ENCODE results near the gene PSME3IP1. TPM values are rescaled to one million over a fixed set of nuclear protein-coding genes. Genes with fewer than 3 reads are reported as not detected.

The PSME3IP1 gene
- total RNA-seq, 2 donors from 2014 or later: 56.0 to 56.1 TPM

GRCh38 chr16:57133031-57133430 is 52.8 kb downstream of the PSME3IP1 start:
- intact Hi-C loops (cut with DNase I): no loop called here
- DNase-seq (ENCODE audit: low spot score): no peak

DNA sequence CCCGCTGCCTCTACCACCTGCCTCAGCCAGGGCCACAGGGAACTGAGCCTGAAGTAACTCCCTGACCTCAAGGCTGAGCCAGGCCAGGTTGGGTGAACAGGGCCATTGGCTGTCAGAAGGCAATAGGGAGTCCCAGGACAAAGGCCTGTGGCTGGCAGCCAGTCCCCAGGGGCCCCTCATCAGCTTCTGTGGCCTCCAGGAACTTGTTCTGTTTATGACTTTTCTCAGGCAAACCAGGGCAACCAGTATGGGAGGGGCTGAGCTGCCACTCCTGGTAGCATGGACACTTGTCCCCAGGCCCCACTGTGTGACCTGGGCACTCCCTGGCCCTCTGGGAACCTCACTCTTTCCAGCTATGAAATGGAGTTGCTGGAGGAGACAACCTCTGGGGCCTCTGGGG is 53.4 kb downstream of the PSME3IP1 start:
- no peak for DNase-seq (ENCODE audit: low spot score)
- intact Hi-C loops (cut with DNase I): no loop called here

- DNase-seq (ENCODE audit: low spot score): no peak
- intact Hi-C loops (cut with DNase I): no loop called here
Measured at GRCh38 chr16:57131351-57131970, 54.4 kb downstream of the PSME3IP1 start.

DNA sequence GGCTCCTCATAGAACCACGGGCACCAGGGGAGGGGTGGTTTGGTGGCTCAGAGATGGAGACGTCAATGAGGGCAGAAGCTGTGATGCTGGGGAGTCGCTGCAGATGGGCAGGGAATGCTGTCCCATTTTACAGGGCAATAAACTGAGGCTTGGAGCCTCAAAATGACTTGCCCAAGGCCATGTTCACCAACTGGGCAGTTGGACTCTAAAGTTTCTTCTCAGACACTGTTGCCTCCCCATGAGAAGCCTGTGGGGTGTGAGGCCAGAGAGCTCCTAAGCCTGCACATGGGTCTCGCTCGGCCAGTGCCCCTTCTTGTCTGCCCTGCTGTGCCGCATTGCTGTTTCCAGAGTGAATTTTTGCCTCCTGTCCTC is 54.9 kb downstream of the PSME3IP1 start:
- intact Hi-C loops (cut with DNase I): no loop called here

DNA sequence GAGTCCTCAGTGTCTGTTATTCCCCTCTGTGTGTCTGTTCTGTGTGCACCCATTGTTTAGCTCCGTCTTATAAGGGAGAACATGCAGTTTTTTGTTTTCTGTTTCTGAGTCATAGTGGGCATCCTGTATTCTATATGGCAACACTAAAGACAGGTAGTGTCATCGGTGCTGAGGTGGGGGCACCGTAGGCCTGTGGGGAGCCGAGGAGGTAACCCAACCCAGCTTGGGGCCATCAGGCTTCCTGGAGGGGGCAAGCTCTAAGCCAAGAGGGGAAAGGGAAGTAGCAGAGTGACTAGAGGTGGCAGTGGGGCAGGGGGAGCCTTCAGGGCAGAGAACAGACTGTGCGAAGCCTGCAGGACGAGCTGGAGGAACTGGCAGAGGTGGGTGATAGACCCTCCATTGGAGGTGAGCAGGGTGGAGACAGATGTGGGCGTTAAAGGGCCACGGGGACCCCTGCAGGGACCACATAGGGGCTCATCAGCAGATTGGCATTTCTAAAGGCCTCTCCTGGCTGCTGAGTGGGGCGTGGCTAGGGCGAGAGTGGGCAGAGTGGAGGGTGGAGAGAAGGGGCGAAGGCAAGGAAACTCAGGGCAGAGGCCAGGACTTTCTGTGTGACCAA is 57.0 kb downstream of the PSME3IP1 start:
- intact Hi-C loops (cut with DNase I): no loop called here

More for the DNA sequence above, 54.9 kb downstream of the PSME3IP1 start:
- DNase-seq (ENCODE audit: low spot score): no peak

GRCh38 chr16:57127836-57128235 is 58.0 kb downstream of the PSME3IP1 start:
- DNase-seq (ENCODE audit: low spot score): no peak
- intact Hi-C loops (cut with DNase I): no loop called here

More for the DNA sequence above, 57.0 kb downstream of the PSME3IP1 start:
- no peak for DNase-seq (ENCODE audit: low spot score)

- DNase-seq (ENCODE audit: low spot score): no peak
- intact Hi-C loops (cut with DNase I): no loop called here
Measured at GRCh38 chr16:57127037-57127763, 58.6 kb downstream of the PSME3IP1 start.

GRCh38 chr16:57126411-57126810 is 59.4 kb downstream of the PSME3IP1 start:
- no peak for DNase-seq (ENCODE audit: low spot score)
- intact Hi-C loops (cut with DNase I): no loop called here

- intact Hi-C loops (cut with DNase I): no loop called here
- no peak for DNase-seq (ENCODE audit: low spot score)
Measured at GRCh38 chr16:57125969-57126368, 59.9 kb downstream of the PSME3IP1 start.

DNA sequence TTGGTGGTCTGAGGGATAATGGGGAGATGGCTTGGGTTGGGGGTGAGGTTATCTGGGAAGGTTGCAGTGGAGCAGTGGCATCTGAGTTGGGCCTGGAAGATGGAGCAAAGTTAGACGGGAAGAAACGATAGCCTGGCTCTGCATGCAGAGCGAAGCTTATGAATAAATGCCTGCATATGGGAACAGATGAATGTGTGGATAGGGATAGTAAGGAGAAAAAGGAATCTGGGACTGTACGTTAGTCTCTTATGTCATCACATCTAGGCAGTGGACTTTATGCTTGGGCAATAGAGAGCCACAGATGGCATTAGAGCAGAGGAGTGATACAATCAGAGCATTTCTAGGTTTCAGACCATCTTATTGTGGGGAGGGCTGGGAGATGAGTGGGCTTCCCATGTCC is 60.5 kb downstream of the PSME3IP1 start:
- intact Hi-C loops (cut with DNase I): no loop called here
- no peak for DNase-seq (ENCODE audit: low spot score)

- intact Hi-C loops (cut with DNase I): no loop called here
- DNase-seq (ENCODE audit: low spot score): no peak
Measured at GRCh38 chr16:57123974-57124674, 61.7 kb downstream of the PSME3IP1 start.

DNA sequence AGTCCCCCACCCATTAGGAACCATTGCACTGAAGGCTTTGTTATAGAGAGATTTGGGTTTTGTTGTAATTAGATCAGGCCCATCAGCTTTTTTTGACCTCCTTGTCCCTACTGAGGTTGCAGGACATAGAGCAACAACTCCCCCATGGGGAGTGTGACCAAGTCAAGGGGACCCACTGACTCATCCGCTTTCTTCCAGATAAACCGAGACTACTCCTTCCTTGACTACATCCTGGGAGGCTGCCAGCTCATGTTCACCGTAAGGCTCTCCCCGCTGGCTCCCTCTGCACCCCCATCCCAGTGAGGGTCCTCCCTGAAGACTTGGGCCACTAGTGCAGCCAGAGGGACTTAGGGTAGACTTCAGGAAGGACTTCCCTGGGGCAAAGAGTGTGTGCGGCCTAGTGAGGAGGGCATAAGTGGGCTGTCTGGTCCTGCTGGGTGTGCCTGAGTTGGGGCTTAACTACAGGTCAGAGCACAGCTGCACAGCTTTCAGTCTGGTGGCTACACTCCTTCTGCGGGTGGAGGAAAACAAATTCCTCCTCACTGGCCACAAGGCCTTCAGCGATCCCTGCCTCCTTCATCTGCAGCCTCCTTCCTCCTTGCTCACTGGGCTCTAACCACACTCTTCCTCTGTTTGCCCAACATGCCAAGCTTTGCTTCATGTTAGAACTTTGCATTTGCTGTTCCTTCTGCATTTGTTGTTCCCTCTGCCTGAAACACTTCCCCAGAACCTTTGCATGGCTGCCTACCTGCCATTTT is 62.4 kb downstream of the PSME3IP1 start:
- intact Hi-C loops (cut with DNase I): no loop called here

DNA sequence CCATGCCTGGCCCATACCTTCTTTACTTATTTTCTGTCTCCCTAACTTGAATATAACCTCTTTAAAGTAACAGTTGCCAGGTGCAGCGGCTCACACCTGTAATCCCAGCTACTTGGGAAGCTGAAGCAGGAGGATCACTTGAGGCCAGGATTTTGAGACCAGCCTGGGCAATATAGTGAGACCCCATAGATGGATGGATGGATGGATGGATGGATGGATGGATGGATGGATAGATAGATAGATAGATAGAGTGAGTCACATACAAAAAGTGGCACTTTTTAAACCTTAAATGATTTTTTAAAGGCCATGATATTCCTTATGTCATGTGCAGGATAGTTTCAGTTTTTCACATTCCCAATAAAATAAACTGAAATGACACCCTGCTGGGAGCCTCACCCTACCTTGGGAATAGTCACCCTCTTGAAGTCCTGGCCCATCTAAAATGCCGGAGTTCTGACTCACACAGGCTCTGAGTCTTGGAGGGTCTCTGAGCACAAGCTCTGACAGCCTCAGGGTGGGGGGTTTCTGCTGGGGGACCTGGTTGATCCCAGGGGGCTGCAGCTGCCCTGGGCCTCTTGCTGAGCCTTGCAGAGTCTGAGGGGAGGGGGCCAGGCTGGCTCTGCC is 67.3 kb downstream of the PSME3IP1 start:
- intact Hi-C loops (cut with DNase I): no loop called here

More for the DNA sequence above, 62.4 kb downstream of the PSME3IP1 start:
- DNase-seq (ENCODE audit: low spot score): no peak

GRCh38 chr16:57115514-57116182 is 70.2 kb downstream of the PSME3IP1 start:
- intact Hi-C loops (cut with DNase I): no loop called here
- peak; percentile 89 for DNase-seq (ENCODE audit: low spot score)

More for the DNA sequence above, 67.3 kb downstream of the PSME3IP1 start:
- peak; percentile 71 for DNase-seq (ENCODE audit: low spot score)

- DNase-seq (ENCODE audit: low spot score): peak; percentile 80
- intact Hi-C loops (cut with DNase I): no loop called here
Measured at GRCh38 chr16:57115168-57115513, 70.7 kb downstream of the PSME3IP1 start.

DNA sequence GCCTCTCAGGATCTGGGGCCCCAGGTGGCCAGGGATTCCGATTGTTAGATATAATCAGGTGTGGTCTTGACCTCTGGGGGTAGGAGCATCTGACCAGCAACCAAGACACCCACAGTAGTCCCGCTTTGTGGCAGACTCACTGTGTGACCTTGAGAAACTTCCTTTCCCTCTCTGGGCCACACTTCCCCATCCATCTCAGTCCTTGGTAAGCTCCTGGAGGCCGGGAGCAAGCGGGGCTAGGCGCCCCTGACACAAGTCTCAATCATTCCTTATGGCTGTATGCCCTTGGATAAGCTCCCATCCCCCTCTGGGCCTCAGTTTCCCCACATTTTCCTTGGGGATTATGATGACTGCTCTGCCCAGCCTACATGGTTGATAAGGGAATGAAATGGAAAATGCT is 72.2 kb downstream of the PSME3IP1 start:
- no peak for DNase-seq (ENCODE audit: low spot score)
- intact Hi-C loops (cut with DNase I): no loop called here

DNA sequence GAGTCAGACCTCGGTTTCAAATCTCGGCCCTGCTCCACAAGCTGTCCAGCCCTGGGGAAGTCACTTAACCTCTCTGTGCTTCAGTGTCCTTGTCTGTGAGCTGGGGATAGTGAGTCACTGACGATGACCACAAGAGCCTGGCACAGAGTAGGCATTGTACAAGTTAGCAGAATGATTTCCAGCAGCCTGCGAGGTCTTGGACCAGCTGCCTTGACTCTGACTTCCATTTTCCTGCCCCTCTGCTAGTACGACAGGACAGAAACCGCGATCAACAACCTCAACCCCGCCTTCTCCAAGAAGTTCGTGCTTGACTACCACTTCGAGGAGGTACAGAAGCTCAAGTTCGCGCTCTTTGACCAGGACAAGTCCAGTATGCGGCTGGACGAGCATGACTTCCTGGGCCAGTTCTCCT is 72.8 kb downstream of the PSME3IP1 start:
- intact Hi-C loops (cut with DNase I): no loop called here
- no peak for DNase-seq (ENCODE audit: low spot score)

- no peak for DNase-seq (ENCODE audit: low spot score)
- intact Hi-C loops (cut with DNase I): no loop called here
Measured at GRCh38 chr16:57112403-57113041, 73.3 kb downstream of the PSME3IP1 start.
